Renal cortical epithelial cell (primary cell): ENCODE data around the gene OR2S2. TPM values are rescaled to one million over a fixed set of nuclear protein-coding genes. Genes with fewer than 3 reads are reported as not detected.
"Not testable (repeated sequence)": the region's sequence is repeated elsewhere in the genome, so short reads cannot be mapped to it uniquely, and the experiment has no call there.

Experiments
- DNase-seq: peaks from one replicate; pipeline ENCODE4 v3.0.0-alpha.2; 2011; ENCODE audit warnings: low read depth
- total RNA-seq: library from RNA; depleted of rRNA; stranded (reverse); fragments of >200 nt; gene quantifications from 2 replicates; pipeline ENCODE4 v1.2.3, GENCODE V29; 2014

OR2S2 gene
- total RNA-seq, 1 donor from 2014 or later: not detected

DNA sequence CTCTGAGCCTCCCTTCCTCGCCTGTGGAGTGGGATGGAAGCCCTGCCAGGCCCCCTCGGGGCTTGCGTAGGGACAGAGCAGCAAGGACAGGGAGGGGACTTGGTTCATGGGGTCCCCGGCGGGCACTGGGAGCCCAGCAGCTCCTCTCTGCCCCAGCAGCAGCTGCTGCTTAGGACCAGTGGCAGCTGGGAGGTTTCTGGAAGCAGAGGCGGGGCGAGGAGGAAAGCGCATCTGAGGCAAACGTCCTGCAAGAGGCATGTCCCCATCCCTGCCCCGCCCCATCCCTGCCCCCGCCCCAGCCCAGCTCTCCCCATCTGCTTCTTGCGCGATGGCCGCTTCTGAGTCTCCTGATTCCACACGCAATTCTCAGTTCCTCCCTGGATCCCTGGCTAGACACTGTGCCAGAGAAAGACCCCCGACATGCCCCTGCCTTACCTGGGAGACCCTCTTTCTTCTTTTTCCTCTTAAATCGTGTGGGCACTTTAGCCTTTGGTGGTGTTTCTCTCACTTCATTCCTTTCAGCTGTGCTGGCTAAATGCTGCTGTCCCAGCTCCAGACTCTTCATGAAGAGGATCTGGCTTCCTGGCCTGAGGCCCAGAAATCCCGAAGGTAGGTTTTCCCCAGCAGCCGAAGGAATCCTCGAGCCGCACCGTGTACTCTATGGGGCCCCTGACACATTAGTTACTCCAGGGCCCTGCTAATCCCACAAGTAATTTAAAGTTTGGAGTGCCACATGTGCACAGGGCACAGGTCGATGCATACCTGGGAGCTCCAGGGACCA lies 4.4 kb upstream of the OR2S2 start:
- peak; percentile 22 for DNase-seq

GRCh38 chr9:35960039-35960655 lies 2.2 kb upstream of the OR2S2 start:
- DNase-seq: no peak

DNA sequence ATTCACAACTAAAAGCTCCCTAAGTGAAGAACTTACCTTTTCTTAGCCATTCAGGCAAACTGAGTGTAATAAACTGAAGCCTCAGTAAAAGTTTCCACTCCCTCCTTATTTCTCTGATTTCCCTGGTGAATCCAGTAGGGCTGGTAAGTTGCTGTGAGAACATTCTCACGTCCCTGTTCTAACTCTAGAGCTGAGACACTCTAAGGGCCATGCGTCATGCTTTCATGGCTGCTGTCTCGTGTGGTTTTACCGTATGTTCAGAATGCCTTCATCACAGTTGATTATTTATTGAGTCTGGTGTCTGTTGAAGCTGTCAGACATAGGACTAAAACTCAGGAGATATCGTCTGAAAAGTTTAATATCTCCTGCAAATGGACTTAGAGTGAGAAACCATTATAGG lies 1.3 kb downstream of the OR2S2 start:
- DNase-seq: no peak

DNA sequence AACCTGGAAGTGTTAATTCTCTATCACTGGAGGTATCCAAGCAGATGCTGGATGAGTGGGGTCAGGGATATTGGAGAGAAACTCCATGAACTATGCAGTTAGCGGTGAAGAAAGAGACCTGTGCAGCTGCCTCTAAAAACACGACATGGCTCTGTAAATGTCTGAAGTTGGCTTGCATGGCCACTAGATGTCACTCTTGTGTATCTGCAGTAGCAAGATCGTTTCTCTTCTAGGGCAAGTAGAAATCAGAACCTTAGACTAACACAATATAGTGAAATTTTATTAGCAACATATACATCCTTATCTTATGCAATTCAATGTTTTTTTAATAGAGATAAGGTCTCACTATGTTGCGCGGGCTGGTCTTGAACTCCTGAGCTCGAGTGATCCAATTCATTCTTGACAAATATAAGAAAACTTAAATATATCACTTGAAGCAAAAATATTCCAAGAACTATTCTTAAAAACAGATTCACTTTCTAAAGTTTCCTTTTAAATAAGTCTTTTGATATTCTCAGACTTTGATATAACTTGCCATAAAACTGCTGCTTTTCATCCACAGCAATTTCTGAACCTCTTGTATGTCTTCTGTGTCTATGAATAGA lies 2.9 kb downstream of the OR2S2 start:
- DNase-seq: peak; percentile 85

- no peak for DNase-seq
These were observed 5.3 kb downstream of the OR2S2 start for GRCh38 chr9:35952526-35953191.

- peak; percentile 48 for DNase-seq
These were observed 6.2 kb downstream of the OR2S2 start for GRCh38 chr9:35951736-35952135.

DNA sequence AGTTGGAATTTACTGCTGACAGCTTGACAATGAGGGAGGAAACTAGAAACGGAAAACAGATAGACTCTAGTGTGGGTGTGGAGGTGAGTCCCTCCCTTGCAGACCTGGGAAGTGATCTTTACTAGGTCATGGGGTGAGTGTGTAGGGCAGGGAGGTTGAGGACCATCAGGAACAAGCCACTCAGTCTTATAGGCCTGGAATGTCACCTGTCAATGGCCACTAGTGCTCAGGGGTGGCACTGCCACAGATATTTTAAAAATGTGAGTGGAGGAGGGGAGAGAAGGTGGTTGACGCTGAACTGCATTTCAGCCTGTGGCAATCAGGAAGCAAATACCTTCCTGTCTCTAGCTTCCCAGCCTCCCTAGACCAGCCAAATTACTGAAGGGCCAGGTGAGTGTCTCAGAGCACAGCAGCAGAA lies 9.0 kb downstream of the OR2S2 start:
- peak; percentile 33 for DNase-seq

DNA sequence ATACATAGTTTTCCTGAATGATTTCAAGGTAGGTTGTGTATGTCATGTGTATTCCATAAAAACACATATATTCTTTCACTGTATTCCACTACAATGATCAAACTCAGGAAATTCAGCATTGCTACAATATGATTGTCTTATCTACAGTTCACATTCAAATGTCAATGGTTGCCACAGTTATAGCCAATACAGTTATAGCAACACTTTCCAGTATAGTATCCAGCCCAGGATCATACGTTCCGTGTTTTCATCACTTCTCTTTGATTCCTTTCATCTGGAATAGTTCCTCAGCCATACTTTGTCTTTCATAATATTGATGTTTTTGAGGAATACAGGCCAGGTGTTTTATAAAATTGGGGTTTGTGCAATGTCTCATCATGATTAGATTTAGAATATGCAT lies 9.5 kb downstream of the OR2S2 start:
- DNase-seq: no peak

- peak; percentile 86 for DNase-seq
These were observed 12.5 kb downstream of the OR2S2 start for GRCh38 chr9:35945341-35946018.

- DNase-seq: no peak
These were observed 13.1 kb downstream of the OR2S2 start for GRCh38 chr9:35944841-35945240.

DNA sequence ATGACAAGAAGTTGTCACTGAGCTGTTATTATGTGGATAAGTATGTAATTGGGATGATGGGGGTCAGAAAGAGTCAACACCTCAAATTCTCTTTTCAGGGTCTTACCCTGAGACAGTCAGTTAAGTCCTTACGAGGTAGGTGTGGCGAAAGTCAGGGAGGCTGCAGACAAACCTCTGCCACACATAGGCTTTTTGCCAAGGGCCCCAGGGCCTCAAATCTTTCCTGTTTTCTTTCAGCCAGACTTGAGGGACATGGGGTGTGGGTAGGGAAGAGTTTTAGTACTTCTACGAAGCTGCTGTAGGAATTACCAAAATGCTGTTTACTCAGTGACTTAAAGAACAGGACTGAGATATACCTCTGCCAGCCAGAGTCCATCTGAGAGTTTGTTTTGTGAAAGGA lies 13.8 kb downstream of the OR2S2 start:
- DNase-seq: no peak

GRCh38 chr9:35942286-35942685 lies 15.7 kb downstream of the OR2S2 start:
- DNase-seq: no peak

GRCh38 chr9:35940458-35941407 lies 17.2 kb downstream of the OR2S2 start:
- DNase-seq: no peak

DNA sequence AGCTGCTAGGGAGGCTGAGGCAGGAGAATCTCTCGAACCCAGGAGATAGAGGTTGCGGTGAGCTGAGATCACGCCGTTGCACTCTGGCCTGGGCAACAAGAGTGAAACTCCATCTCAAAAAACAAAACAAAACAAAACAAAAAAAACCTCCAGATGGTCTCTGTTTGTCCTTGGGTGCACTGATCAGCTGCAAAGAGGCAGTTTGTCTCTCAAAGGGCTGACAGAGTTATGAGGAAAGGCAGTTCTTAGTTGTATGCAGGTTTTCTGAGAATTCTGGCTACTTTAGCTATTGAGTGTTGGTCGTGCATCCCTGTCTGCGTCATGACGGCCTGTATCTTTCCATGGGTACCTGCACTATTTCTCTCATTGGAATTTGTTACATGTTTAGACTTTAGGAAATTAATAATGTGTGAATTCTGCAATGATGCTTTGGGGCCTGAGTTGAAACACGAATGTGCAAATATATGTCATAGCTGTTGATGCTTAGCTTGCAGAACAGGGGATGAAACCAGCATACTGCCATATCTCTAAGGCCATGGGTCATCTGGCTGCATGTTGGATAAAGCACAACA lies 18.2 kb downstream of the OR2S2 start:
- no peak for DNase-seq

DNA sequence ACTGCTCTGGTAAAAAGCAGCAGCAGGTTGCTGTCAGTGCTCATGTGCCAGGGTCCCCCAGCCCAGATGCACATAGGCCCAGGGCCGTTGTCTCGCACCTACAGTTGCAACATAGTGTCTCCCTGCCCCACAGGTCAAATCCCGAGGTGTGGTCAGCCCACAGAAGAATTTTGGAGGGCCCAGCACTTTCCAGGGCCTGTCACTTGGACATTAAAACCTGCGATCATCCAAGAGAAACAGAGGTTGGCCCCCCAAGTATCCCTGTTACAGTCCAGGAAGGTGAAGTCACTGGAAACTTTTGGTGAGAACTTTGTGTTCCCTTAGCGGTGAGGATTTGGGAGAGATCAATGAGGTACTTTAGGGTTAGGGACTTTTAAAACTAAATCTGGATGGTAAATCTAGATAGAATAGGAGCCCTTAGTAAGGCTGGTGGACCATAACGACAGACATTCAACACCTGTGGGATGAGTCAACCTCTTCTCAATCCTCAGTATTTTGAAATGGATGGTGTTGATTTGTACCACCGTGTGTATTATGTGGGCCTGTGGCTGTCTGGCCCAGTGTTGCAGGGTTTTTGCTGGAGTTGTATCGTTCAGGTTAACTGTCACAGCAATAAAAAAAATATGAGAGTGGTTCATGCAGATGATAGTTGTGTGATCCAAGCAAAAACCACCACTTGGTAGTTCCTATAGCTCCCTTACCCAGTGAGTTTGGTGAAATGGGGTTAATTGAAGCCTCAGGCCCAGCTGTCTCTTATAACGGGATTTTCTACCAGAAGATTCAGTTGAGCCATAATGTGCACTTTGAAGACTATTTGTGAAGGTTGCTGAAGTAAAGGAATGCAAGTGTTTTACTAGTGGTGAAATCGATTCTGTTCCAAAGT lies 19.2 kb downstream of the OR2S2 start:
- peak; percentile 56 for DNase-seq

- DNase-seq: no peak
These were observed 20.7 kb downstream of the OR2S2 start for GRCh38 chr9:35937227-35937626.

- DNase-seq: peak; percentile 88
These were observed 22.0 kb downstream of the OR2S2 start for GRCh38 chr9:35935755-35936509.

- no peak for DNase-seq
These were observed 22.7 kb downstream of the OR2S2 start for GRCh38 chr9:35935261-35935660.

- DNase-seq: not testable (repeated sequence)
These were observed 23.9 kb downstream of the OR2S2 start for GRCh38 chr9:35934069-35934468.
